D721Med (cell line): ENCODE data around the gene HBA2.
"Not testable (repeated sequence)": the region's sequence is repeated elsewhere in the genome, so short reads cannot be mapped to it uniquely, and the experiment has no call there.

ENCODE experiments used
- DNase-seq: peaks from one replicate; pipeline ENCODE4 v3.0.0; 2011; ENCODE audit warnings: low spot score; ENCODE audit not compliant: insufficient read length
- FAIRE-seq: peaks from 2 replicates; lab custom pipeline; 2011; peaks lifted over from hg19 to GRCh38; lab: Jason Lieb, UNC
- TF ChIP-seq, protein P1 (sequence below): IDR thresholded peaks from 2 replicates; pipeline ENCODE4 v1.5.1; 2012; ENCODE audit warnings: mild to moderate bottlenecking, control low read depth; ENCODE audit not compliant: insufficient read depth; ENCODE audit errors: missing control alignments

HBA2 gene

DNA sequence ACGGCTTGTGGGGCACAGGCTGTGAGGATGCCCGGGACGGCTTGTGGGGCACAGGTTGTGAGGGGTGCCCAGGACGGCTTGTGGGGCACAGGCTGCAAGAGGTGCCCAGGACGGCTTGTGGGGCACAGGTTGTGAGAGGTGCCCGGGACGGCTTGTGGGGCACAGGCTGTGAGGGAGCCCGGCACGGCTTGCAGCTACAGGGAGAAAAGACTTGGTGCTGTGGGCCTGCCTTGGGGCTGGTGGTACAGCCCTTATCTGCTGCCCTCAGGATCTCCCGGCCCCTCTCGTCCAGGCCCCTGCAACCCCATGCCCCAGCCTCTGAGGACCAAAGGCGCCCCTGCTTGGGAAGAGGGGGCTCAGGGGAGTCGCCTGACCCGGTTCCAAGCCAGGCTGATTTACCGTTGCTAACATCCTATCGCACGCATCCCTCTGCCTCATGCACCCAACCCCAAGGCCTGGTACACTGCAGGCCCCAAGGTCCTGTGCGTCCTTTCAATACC is 11.9 kb upstream of the HBA2 start:
- TF ChIP-seq, protein P1, sequence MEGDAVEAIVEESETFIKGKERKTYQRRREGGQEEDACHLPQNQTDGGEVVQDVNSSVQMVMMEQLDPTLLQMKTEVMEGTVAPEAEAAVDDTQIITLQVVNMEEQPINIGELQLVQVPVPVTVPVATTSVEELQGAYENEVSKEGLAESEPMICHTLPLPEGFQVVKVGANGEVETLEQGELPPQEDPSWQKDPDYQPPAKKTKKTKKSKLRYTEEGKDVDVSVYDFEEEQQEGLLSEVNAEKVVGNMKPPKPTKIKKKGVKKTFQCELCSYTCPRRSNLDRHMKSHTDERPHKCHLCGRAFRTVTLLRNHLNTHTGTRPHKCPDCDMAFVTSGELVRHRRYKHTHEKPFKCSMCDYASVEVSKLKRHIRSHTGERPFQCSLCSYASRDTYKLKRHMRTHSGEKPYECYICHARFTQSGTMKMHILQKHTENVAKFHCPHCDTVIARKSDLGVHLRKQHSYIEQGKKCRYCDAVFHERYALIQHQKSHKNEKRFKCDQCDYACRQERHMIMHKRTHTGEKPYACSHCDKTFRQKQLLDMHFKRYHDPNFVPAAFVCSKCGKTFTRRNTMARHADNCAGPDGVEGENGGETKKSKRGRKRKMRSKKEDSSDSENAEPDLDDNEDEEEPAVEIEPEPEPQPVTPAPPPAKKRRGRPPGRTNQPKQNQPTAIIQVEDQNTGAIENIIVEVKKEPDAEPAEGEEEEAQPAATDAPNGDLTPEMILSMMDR = no peak
- DNase-seq (no peak), FAIRE-seq (no peak)

DNA sequence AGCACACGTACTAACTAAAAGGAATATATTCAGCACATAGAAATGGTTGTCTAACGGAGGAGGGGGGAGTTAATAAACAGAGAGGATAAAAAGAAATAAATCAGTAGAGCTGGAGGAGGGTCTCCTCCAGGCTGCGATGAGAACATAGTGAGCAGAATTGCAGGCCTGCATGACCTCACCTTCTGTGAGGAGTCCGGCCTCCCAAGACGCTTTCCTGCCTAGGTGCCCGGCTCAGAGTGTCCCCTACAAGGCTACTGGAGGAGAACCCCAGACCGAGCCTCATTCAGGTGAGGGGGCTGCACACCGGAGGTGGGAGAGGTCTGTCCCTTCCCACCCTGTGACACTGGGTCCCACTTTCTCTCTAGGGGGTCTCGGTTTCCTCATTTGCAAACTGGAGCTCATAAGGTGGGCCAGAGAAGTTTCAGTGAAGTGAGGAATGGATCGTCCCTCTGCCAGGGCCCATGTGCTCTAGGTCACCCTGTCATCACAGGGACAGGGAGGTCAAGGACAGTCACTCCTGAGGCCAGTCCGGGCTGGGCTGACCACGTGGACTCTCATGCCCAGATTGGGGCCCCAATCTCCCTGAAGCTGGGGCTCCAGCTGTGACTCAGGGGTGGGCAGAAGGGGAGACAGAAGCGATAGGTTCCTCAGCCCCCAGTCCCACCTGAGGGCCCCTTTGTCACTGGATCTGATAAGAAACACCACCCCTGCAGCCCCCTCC is 10.2 kb upstream of the HBA2 start:
- FAIRE-seq (no peak), DNase-seq (no peak)
- TF ChIP-seq, protein P1 = no peak

DNA sequence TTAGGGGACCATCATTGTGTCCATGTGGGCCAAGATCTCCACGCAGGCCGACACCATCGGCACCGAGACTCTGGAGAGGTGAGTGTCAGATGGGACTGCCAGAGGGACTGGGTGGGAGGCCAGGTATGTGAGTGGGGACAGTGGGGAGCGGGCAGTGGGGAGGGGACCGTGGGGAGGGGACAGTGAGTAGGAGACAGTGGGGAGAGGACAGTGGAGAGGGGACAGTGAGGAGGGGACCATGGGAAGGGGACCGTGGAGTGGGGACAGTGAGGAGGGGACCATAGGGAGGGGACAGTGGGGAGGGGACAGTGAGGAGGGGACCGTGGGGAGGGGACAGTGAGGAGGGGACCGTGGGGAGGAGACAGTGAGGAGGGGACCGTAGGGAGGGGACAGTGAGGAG is 9.5 kb upstream of the HBA2 start:
- not testable (repeated sequence) for DNase-seq, FAIRE-seq

DNA sequence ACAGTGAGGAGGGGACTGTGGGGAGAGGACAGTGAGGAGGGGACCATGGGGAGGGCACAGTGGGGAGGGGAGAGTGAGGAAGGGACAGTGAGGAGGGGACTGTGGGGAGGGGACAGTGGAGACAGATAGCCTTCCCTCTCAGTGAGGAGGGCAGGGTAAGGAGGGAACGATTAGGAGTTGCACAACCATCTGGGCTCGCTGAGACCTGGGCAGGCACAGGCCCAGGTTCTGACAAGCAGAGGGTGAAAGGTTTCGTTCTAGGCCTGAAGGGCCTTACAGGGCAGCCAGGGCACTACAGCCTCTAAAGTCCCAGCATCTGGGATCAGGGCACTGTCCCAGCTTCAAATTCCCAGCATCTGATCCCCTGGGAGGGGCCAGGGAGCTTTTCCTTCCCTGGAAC is 9.0 kb upstream of the HBA2 start:
- DNase-seq, FAIRE-seq: not testable (repeated sequence)

DNA sequence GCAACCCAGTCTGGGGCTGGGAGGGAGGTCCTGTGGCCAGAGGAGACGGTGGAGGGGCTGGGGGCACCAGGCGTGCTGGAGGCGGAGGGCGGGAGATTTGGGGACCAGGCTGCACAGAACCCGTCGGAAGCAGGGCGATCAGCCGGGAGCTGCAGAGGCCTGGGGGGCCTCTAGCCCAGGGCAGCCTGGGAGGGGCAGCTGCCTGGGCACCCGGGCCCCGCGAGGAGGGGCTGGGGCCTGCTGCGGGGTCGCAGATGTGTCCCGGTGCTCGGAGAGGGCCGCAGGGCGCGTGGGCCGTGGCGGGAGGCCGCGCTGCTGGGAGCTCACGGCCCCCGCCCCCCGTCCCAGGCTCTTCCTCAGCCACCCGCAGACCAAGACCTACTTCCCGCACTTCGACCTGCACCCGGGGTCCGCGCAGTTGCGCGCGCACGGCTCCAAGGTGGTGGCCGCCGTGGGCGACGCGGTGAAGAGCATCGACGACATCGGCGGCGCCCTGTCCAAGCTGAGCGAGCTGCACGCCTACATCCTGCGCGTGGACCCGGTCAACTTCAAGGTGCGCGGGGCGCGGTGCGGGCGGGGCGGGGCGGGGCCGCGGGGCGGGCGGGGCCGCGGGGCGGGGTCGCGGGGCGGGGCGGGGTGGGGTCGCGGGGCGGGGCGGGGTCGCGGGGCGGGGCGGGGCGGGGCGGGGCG is 8.4 kb upstream of the HBA2 start:
- not testable (repeated sequence) for FAIRE-seq, DNase-seq

DNA sequence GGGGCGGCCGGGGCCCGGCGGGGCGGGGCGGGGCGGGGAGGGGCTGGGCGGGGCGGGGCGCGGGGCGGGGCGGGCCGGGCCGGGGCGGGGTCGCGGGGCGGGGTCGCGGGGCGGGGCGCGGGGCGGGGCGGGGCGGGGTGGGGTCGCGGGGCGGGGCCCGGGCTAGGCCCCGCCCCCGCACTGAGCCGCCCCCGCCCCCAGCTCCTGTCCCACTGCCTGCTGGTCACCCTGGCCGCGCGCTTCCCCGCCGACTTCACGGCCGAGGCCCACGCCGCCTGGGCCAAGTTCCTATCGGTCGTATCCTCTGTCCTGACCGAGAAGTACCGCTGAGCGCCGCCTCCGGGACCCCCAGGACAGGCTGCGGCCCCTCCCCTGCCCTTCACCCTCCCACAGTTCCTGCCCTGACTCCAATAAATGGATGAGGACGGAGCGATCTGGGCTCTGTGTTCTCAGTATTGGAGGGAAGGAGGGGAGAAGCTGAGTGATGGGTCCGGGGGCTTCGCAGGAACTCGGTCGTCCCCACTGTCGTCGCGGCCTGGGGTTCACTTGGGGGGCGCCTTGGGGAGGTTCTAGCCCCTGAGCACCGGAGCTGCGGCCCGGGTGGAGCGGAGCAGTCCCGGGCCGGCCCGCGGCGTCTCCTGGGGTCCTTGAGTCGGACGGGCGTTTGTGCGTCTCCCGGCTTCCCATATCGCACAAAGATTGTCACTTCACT is 7.7 kb upstream of the HBA2 start:
- DNase-seq (no peak), FAIRE-seq (no peak)
- TF ChIP-seq, protein P1 = no peak

DNA sequence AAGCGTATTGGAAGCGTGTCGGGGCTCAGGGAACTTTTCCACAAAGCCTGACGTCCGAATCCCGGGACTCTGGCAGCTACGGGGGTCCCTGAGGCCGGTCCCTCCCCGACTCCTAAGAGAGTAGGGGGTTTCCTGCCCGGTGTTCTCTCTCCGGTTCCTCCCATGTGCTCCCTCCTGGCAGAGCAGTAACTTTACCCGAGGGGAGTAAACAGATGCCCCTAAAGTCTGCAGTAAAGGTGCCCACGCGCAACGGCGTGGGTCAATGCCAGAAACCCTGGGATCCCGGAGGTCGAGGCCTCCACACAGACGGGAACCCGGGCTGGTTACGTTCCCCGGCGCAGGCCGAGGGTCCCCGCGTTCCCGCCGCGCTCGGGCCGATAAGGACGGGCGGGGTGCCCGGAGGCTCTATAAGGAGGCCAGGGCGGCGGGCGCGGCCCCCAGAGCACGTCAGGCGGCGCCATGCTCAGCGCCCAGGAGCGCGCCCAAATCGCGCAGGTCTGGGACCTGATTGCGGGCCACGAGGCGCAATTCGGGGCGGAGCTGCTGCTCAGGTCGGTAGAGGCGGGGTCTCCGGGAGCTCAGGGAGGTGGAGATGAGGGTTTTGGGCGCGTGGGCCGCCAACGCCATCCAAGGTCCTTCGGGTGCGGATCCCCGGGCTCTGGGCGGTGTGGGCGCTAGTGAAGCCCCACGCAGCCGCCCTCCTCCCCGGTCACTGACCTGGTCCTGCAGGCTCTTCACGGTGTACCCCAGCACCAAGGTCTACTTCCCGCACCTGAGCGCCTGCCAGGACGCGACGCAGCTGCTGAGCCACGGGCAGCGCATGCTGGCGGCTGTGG is 6.9 kb upstream of the HBA2 start, which contains the start of gene HBM:
HBM (plus strand) TSS at position 440 of the 836 bp plus-strand sequence; CDS start at position 460, 20 bp downstream.
- no peak for FAIRE-seq
- TF ChIP-seq, protein P1 = no peak
- no peak for DNase-seq
